HG03457 (cell line): ENCODE results near the gene DPP10.

Source experiments
- ATAC-seq: cut with Tn5 transposase; IDR thresholded peaks from one replicate; pipeline ENCODE4 v1.9.1; 2021; ENCODE audit warnings: moderate number of reproducible peaks; ENCODE audit not compliant: unreplicated experiment

The DPP10 gene

DNA sequence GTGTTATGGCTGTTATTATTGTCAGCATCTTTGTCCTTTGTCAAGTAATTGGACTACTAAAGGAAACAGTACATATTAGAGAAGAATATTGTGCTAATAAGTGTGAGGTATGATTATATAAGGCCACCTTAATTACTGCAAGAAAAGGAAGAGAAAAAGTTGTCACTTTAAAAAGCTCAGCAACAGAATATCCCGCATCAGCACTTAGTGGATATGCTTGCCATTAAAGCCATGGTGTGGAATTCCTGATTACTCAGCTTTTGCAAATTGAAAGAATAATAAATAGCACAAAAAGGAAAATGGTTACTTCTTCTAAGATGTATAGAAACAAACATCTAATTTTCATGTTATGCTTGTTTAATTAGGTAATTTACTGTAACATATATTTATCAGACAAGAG, 347.5 kb downstream of the DPP10 start:
- ATAC-seq, result no peak

GRCh38 chr2:114797540-114797939, 355.1 kb downstream of the DPP10 start:
- no peak for ATAC-seq

DNA sequence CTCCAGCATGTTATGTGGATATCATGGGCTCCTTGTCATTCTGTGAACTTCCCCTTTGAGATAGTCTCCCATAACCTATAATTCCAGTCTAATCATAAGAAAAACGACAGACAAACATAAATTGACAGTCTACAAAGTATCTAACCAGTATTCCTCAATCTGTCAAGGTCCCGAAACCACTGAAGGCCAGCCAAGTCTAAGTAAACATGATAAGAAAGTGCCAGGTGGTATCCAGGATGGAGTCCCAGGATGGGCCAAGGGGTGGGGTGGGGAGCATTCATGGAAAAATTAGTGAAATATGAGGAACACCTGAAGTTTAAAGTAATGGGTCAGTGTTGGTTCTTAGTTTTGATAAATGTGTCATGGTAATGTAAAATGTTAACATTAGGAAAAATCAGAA, 355.5 kb downstream of the DPP10 start:
- no peak for ATAC-seq

- ATAC-seq, result no peak
These were observed 357.9 kb downstream of the DPP10 start for GRCh38 chr2:114800371-114800770.

GRCh38 chr2:114805195-114805594, 362.8 kb downstream of the DPP10 start:
- ATAC-seq, result no peak

DNA sequence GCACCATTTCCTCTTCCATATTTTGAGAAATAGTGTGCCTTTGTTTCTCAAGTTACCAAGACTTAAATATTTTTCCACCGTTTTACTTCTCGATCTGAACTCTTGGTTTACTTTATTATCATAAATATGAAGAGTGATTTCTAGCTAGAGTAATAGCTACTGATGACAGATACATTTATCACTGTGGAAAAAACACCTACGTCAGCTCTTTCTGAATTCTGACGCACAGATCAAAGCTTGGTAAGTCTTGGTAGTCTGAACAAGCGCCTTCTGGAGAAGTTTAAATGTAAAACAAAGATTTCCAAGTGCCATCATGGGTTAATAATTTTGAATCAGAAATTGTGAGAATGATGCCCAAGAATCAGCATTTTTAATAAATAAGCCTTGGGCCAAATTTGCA, 367.7 kb downstream of the DPP10 start:
- no peak for ATAC-seq

DNA sequence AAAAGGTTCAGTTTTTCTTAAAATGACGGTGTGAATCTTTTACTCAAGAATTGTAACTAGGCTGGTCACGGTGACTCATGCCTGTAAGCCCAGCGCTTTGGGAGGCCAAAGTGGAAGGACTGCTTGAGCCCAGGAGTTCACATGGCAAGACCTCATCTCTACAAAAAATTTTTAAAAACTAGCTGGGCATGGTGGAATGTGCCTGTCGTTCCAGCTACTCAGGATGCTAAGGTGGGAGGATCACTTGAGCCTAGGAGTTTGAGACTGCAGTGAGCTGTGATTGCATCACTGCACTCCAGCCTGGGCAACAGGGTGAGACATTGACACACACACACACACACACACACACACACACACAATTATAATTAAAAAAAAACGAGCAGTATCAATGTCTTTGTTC, 369.8 kb downstream of the DPP10 start:
- no peak for ATAC-seq

GRCh38 chr2:114814355-114814754, 371.9 kb downstream of the DPP10 start:
- no peak for ATAC-seq

DNA sequence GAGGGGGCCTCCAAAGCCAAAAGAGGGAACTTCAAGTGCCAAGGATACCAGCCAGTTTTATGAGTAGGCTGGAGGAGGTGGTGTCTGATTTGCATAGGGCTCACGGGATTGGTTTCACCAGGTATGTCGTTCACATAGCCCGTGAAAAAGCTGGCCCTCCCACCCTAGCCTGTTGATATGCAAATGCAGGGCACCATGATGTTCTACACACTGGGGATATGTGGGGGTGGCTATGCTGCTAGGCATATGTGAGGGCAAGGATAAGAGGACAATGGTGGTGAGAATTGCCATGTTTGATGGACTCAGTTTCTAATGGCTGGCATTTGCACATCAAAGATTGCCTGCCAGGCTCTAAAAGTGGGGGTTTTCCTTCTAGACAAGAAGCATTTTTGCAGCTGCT, 378.6 kb downstream of the DPP10 start:
- ATAC-seq, result no peak

DNA sequence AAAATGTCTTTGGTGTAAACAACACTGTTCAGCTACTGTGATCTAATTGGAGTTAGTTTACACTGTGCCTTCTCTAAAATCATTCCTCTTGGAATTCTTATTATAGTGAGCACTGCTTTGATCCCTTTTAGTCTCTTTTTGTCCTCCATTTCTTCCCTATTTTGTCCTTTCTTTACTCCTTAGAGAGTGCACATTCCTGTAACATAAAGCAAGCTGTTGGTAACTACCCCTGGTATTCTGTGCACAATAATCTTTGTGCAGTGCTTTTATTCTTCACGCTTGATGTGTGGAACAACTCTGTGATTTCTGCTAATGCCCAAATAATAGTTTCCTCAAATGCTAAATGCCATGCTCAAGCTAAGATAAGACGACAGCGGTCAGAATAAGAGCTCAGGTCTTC, 401.5 kb downstream of the DPP10 start:
- ATAC-seq, result no peak

- ATAC-seq, result no peak
These were observed 414.8 kb downstream of the DPP10 start for GRCh38 chr2:114857196-114857595.

- no peak for ATAC-seq
These were observed 417.5 kb downstream of the DPP10 start for GRCh38 chr2:114859726-114860510.

DNA sequence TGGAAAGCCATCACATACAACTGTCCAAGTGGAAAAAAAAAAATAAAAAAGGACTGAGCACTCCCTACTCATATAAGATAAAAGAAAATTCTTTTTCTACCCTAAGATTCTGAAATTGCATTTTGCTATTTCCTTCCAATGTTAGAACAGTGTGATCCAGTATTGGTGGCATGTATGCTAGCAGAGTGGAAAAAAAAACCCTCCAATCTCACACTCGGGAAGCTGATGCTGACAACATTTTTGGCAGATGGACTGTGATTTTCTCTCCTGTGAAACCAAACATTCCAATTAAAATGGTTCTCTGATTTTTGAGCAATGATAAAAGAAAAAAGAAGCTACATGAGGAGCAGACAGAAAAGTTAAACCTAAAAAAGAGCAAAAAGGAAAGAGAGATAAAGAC, 419.8 kb downstream of the DPP10 start:
- no peak for ATAC-seq

DNA sequence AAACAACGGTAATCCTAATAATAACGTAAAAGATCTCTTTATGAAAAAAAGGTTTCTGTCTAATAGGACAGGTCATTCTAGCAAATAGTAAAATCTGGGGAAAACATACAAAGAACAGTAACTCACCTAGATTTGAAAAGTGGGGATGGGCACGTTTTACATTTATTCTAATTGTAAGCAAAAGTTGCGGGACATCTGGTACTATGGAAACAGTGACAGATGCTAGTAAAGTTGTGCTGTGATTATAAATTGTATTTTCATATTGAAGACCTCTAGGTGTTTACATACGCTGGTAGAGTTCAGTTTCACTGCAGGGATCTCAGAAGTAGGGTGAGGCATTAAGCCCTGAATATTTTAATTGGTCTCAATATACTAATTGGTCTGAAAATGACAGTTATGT, 422.5 kb downstream of the DPP10 start:
- no peak for ATAC-seq

DNA sequence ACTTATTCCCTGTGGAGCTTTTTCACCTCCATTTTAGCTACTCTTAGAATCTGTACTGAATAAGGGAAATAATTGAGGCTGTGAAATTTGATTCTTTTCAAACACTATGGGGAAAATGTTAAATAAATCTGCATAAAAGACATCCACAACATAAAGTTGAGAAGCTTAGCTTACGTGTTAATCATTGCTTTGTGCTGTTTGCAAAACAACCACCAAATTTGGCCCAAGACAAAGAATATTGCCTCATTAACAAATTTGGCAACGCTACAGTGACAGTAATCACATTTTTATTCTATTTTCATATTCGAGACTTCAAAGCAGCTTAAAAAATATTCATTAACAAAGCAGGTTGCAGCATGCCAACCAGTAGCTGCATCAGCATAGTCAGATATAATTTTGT, 437.6 kb downstream of the DPP10 start:
- no peak for ATAC-seq

DNA sequence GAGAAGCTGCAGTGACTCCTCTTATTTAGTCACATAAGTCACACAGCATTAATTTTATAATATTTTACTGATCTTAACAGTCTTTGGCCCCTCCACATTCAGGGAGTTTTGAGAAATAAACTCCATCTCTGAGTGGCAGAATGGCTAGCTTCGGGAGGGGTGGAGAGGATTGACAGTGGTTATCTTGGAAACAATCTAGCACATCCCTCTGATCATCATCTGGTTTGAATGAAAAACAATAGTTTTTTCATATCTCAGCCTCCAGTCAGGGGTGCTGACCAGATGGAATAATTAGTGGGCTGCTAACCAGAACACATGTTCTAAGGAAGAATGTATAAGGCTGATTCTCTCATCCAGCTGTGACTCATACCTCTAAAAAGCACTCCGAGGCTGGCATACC, 477.5 kb downstream of the DPP10 start:
- no peak for ATAC-seq

- ATAC-seq, result no peak
These were observed 479.6 kb downstream of the DPP10 start for GRCh38 chr2:114922076-114922475.

DNA sequence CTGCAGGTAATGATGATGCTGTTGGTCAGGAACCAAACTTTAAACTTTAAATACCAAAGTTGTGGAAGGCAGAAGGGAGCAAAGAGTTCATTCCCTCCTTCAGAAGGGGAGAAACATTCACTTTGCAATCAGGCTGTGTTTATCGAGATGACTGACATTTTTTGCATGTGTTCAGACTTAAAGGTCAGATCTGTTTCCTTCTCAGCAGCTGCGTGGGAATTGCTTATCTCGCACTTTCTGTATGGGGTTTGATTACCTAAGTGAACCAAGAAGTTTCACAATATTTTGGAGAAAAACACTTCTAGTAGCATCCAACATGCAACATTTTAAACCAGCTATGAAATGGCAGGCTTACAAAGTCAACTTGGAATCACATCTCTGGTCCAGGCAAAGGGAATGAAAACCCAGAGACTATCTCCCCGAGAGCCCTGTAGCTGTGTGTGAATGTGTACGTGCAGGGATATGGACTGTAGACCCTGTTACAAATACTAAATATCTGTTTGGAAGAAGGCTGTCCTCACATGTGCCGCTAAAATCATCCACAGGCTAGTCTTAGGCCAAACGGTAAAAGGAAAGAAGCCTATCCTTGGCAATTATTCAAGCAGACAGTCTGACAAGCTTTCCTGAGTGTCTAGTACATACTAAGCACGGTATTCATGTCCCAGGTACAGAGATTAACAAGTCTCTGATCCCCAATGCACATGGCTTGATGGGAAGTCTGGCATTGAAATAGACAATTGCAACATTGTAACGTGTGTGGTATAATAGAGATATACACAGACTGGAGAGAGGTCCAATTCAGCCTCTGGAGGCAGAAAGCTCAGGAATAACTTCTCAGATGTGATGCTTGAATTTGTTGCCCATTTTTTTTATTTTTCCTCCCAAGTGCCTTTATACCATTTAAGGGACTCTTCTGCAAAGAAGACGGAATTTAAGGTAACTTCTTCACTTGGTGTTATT, 483.1 kb downstream of the DPP10 start:
- no peak for ATAC-seq

DNA sequence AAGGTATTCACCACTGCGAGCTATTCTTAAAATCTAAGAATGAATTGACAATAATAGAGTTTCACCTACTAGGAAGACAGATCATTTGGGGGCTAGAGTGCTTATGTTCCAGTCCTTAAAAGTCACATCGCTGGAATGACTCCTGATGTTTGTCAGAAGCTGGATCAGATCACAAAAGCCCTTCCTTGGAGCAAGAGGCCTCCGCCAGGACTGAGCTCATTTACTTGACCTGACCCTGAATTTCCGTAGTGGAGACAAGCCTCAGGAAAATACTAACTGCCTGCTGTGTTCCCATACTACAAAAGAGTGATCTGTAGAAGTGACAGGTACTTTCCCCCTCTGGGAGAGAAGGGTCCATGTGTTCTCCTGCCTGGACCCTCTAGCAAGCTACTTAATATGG, 483.9 kb downstream of the DPP10 start:
- no peak for ATAC-seq

DNA sequence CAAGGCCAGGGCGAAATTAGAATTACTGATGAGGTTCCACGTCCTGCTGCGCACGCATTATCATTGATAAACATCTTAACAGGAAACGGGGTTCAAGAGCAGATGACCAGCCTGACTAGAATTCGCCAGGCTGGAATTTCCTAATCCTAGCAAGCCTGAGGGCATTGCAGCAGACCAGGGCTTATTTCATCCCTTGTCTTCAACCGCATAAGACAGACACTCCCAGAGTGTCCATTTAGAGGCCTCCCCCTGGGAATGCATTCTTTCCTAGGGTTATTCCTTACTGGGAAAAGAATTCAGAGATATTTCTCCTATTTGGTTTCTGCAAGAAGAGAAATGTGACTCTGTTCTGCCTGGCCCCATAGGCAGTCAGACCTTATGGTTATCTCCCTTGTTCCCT, 486.8 kb downstream of the DPP10 start:
- ATAC-seq, result no peak

DNA sequence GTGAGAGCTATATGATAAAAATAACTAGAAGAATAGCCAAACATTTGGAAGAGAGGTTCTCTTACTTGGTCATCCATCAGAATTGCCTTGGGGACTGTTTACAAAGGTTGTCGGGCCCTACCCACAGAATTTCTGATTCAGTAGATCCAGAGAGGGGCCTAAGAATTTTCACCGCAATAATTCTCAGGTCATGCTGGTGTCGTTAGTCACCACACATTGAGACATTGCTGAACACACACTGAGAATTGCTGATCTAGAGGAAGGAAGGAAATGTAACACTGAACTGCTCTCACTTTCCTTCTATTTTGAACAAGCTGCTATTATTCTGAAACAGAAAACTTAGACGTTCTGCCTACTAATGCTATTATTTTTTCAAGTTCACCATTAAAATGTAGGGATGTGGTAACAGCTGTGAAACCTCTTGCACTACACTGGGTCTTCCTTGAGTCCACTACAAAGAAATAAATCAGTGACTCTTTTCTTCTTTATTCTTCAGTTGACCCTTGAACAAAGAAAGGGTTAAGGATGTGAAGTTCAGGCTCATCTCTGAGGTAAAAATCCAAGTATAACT, 491.3 kb downstream of the DPP10 start:
- ATAC-seq, result no peak

DNA sequence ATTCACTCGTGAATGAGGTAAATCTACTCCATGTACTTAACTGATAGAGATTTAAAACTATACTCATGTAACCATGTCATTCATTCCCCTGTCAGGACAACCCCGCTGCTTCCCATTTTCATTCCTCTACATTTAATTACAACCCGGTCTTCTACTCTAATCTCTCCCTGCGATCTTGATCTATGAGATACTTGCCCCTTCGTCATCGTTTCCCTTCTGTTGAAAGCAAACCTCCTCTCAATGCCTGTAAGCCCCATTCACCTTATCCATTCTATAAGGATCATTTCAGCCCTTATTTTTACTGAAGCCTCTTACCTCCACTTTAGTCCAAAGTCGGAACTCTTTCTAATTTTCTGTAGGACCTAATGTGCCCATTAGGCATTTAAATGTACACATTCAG, 492.6 kb downstream of the DPP10 start:
- no peak for ATAC-seq
